ENCODE data around the gene RBBP9.
"Not testable (repeated sequence)": the region's sequence is repeated elsewhere in the genome, so short reads cannot be mapped to it uniquely, and the experiment has no call there.

DNA sequence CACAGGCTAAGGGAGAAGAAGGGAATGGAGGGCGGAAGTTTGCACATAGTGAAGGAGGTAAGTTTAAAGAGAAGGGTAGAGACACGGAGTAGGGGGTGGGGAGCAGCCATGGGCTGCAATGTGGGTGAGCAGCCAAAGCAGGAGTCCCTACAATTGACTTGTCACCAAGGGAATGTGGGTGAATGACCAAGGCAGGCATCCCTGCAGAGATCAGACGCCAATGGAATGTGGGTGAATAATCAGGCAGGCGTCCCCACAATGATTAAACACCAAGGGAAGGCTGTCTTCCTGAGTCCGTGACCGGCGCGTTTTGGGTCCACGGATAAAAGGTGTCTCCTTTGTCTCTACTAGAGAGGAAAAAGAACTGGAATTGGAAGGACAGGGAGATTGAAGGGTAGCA is 25.0 kb upstream of the RBBP9 start:
- TF ChIP-seq MAX (IDR thresholded peaks at IDR 0.05); NR2F2 (IDR thresholded peaks at IDR 0.05); CTCF (IDR thresholded peaks at IDR 0.05; ENCODE audit: low read depth, low read length, missing input control); RAD21 (IDR thresholded peaks at IDR 0.05); SP1 (IDR thresholded peaks at IDR 0.05); RXRA (IDR thresholded peaks at IDR 0.05): not testable (repeated sequence)
- TF ChIP-seq, protein P1, sequence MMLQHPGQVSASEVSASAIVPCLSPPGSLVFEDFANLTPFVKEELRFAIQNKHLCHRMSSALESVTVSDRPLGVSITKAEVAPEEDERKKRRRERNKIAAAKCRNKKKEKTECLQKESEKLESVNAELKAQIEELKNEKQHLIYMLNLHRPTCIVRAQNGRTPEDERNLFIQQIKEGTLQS (IDR thresholded peaks at IDR 0.05): not testable (repeated sequence)
